Activated T-cell treated with anti-CD3 and anti-CD28 coated beads for 4 hours (primary cell): ENCODE results near the gene RBCK1.
A peak's percentile ranks its signal among the peaks of the same experiment; 100 is the strongest.
"Not testable (repeated sequence)": the region's sequence is repeated elsewhere in the genome, so short reads cannot be mapped to it uniquely, and the experiment has no call there.

ENCODE experiments used
- DNase-seq: peaks from one replicate; pipeline ENCODE4 v3.0.0-alpha.2; 2020

The RBCK1 gene

GRCh38 chr20:407953-408842 is at the start of gene RBCK1:
Gene RBCK1, plus strand, starts transcription at chr20:408299. Its CDS starts 459 bp downstream, at chr20:408758.
- DNase-seq: peak; percentile 83

GRCh38 chr20:358891-359555 is 49.1 kb upstream of the RBCK1 start:
- DNase-seq: no peak

GRCh38 chr20:361561-361960 is 46.5 kb upstream of the RBCK1 start:
- DNase-seq: no peak

- no peak for DNase-seq
These were observed 45.5 kb upstream of the RBCK1 start for GRCh38 chr20:362271-363254.

- no peak for DNase-seq
These were observed 44.6 kb upstream of the RBCK1 start for GRCh38 chr20:363319-364078.

- no peak for DNase-seq
These were observed 42.9 kb upstream of the RBCK1 start for GRCh38 chr20:364905-365794.

GRCh38 chr20:366041-366718 is 41.9 kb upstream of the RBCK1 start:
- DNase-seq: no peak

GRCh38 chr20:366719-367485 is 41.2 kb upstream of the RBCK1 start:
- no peak for DNase-seq

GRCh38 chr20:367486-367887 is 40.6 kb upstream of the RBCK1 start:
- DNase-seq: no peak

- no peak for DNase-seq
These were observed 39.2 kb upstream of the RBCK1 start for GRCh38 chr20:368915-369314.

- no peak for DNase-seq
These were observed 37.9 kb upstream of the RBCK1 start for GRCh38 chr20:370151-370600.

- DNase-seq: no peak
These were observed 36.9 kb upstream of the RBCK1 start for GRCh38 chr20:370977-371754.

GRCh38 chr20:371755-372542 is 36.1 kb upstream of the RBCK1 start:
- DNase-seq: no peak

GRCh38 chr20:372543-373082 is 35.5 kb upstream of the RBCK1 start:
- not testable (repeated sequence) for DNase-seq

- no peak for DNase-seq
These were observed 34.8 kb upstream of the RBCK1 start for GRCh38 chr20:373171-373890.

- DNase-seq: no peak
These were observed 32.7 kb upstream of the RBCK1 start for GRCh38 chr20:375265-375889.
